Right ventricle myocardium inferior (tissue), 1 donor: ENCODE measurements around the gene SLC16A10. TPM values are rescaled to one million over a fixed set of nuclear protein-coding genes. Genes with fewer than 3 reads are reported as not detected.
"Not testable (repeated sequence)": the region's sequence is repeated elsewhere in the genome, so short reads cannot be mapped to it uniquely, and the experiment has no call there.

Experiments used
- ATAC-seq: fragments of 200-7000 bp; cut with Tn5 transposase; one replicate; pipeline ENCODE4 v1.9.1; 2020; ENCODE audit warnings: mild to moderate bottlenecking, moderate library complexity
- DNase-seq: peaks from one replicate; pipeline ENCODE4 v3.0.0; 2021; ENCODE audit errors: missing footprints
- intact Hi-C: fragments of 100-400 bp; cut with DNase I; formaldehyde crosslinking; loops from one replicate; pipeline ENCODE4 v1.11.0; 2022
- total RNA-seq: library from RNA; stranded (reverse); fragmentation: NEBNext Ultra II Directional; extraction: Animal tissue kit (Norgen Biotek cat#: 25700); gene quantifications from one replicate; pipeline ENCODE4 v1.2.1, GENCODE V29; 2021
- donor health status: DM: no; HTN: yes; CAD: no; lungs with severe emphysema.

Gene SLC16A10
- total RNA-seq, 1 donor from 2014 or later = 12.1 TPM

DNA sequence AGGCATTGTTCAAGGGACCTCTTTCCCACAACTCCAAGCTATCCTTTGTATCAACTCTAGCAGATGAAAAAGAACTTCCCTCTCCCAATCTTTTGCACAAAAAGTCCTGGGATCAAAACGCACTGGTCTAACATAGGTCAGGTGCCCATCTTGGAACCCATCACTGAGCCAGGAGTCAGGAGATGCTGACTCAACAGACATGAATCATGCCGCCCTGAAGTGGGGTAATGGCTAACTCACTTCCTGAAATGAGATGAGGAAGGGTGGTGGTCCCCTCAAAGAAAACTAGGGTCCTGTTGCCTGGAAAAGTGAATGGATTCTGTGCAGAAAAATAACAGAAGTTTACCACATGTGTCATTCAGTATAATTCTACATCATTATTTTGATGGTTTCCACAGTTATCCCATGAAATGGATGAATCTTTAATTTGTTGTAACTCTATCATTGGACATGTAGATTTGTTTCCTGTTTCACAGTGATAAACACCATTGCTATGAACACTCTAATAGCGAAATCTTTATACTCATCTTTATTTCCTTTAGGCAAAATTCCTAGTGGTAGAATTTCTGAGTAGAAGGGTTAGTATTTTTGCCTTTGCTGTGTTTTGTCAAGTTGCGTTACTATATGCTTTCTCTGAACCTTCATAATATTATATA is 151.3 kb downstream of the SLC16A10 start:
- intact Hi-C loops = no loop called here
- ATAC-seq (no peak), DNase-seq (no peak)

DNA sequence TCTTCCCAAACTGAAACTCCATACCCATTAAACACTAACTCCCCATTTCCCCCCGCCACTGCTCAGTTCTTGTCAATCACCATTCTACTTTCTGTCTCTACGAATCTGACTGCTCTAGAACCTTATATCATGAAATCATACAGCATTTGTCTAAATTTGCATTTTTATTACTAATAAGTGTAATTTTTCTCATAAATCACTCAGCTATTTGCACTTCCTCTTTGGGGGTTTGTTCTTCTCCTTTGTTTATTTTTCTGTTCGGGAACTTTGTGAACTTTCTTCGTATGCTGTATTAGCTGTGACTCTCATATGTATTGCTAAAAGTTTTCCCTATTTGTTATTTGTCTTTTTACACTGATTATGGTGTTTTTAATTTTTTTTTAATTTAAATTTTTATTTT is 152.2 kb downstream of the SLC16A10 start:
- DNase-seq (no peak), ATAC-seq (no peak)
- intact Hi-C loops = no loop called here

DNA sequence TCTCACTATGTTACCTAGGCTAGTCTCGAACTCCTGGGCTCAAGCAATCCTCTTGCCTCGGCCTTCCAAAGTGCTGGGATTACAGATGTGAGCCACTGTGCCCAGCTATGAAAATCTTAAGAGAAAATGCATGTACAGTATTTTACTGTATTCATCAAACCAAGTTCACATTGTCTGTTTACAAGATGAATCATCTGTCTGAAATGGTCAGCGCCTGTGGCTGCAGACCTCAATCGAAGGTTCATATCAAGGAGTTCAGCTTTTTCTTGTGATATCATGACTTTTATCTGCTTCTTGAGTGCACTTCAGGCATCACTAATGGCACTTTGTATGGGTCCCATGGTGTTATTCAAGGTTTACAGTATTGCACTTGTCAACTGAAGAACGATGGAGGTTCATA is 155.1 kb downstream of the SLC16A10 start:
- ATAC-seq (no peak), DNase-seq (no peak)
- intact Hi-C loops = no loop called here

DNA sequence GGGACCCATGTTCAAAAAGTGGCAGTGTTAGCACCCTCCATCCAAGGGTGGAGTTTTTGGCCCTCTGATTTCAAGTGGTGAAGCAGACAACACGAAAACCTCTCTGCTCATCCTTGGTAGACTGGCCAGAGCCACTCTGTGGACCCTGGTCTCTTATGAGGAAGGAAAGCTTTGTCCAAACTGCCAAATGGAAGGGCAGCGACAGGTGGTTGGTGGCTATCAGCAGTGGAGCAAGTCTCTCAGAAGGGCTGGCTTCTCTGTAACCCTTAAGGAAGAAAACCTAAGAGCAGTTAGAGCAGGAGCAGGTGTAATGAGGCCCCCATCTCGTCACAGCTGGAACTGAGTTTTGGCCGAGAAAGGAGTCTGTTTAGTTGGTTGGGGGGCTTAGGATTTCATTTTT is 155.8 kb downstream of the SLC16A10 start:
- intact Hi-C loops = no loop called here
- no peak for ATAC-seq
- DNase-seq = no peak

DNA sequence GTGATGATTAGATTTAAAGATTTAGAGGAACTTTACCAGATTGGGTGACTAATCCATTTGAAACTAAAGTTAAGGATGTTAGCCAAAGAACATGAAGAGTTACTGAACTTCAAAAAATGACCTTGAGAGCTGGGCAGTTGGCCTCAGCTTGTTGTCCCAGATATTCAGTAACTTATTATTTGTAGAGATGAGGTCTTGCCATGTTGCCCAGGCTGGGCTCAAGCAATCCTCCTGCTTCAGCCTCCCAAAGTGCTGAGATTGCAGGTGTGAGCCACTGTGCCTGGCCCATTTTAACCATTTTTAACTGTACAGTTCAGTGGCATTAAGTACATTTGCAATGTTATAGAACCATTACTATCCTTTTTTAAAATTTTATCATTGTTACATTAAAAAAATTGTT is 161.5 kb downstream of the SLC16A10 start:
- ATAC-seq (no peak), DNase-seq (no peak)
- intact Hi-C loops = no loop called here

DNA sequence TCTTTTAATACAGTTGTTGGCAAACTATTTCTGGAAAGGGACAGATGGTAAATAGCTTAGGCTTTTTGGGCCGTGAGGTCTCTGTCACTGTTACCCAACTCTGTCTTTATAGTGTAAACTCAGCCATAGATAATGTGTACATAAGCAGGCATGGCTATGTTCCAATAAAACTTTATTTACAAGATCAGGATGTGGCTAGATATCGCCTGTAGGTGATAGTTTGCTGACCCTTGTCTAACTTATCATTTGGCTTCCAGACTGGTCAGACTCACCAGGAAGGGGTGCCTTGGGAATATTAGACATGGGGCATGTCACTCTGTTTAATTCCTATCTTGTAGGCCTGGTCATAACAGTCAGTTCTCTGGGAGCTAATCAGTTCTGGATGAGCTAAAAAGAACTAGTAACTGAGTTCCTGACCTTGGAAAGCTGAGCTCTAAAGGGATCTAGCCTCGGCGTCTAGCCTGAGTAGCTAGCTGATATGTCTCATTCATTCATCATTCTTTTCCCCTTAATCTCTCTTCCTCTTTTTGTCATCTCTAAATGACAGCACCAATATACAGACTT is 163.6 kb downstream of the SLC16A10 start:
- ATAC-seq (no peak), DNase-seq (no peak)
- intact Hi-C loops = loop anchor here (10.0 kb wide), 1 partner anchor 354 kb away; the partner anchor contains the start of gene TRAF3IP2

DNA sequence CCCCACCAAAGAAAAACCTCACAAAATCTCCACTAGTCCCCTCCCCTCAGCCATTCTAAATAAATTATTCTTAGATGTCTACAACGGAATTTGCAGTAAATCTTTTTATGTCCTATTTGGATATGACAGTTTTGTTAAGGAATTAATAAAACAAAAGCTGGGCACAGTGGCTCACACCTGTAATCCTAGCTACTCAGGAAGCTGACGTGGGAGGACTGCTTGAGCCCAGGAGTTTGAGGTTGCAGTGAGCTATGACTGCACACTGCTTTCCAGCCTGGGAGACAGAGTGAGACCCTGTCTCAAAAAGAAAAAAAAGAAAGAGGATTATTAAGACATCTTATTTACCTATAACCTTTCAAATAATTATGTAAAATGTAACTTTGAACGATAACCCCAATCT is 165.4 kb downstream of the SLC16A10 start:
- intact Hi-C loops = loop anchor here (10.0 kb wide), 1 partner anchor 352 kb away; the partner anchor contains the start of gene TRAF3IP2
- ATAC-seq = no peak
- DNase-seq = no peak

DNA sequence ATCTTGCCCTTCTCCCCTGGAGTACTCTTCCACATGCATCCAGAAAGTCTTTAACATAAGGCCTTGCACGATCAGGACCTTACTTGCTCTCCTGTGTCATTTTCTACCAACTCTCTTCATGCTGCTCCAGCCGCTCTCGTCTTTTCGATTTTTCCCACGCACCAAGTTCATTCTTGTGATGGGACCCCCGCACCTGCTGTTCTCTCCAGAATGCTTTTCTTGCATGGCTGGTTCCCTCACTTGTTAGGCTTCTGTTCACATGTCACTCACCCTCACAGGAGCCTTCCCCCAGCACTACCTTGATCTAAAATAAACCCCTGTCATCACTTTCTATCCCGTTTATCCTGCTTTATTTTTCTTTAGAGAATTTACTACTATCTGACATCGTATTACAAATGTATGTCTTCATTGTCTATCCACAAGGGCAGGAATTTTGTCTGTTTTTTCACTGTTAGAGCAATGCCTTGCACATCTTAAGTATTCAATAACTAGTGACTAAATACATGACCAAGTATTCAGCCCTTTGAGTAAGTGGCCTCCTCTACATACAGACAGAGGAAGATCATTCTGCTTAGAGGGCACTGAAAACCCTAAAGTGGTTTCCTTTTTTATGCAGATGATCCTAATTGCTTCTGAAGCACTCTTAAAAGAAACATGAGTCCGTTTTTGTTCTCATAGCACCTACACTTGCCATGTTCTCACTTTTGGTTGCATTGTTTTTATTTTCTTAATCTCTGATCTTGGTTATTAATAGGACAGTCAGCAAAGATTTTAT is 166.9 kb downstream of the SLC16A10 start:
- ATAC-seq = no peak
- intact Hi-C loops = loop anchor here (10.0 kb wide), 1 partner anchor 351 kb away; the partner anchor contains the start of gene TRAF3IP2
- no peak for DNase-seq

DNA sequence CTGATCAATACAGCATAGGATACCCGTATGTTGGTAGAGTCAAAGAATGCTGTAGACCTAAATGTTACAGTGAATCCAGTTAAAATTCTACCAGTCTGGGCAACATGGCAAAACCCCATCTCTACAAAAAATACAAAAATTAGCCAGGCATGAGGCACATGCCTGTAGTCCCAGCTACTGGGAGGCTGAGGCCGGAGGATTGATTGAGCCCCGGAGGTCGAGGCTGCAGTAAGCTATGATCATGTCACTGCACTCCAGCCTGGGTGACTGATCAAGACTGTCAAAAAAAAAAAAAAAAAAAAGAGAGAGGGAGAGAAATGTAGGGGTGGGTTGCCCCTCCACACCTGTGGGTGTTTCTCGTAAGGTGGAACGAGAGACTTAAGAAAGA is 167.5 kb downstream of the SLC16A10 start:
- no peak for ATAC-seq
- no peak for DNase-seq
- intact Hi-C loops = loop anchor here (5.0 to 10.0 kb wide), 4 partner anchors 228 to 788 kb away; partner anchors contain the start of genes REV3L and TRAF3IP2

DNA sequence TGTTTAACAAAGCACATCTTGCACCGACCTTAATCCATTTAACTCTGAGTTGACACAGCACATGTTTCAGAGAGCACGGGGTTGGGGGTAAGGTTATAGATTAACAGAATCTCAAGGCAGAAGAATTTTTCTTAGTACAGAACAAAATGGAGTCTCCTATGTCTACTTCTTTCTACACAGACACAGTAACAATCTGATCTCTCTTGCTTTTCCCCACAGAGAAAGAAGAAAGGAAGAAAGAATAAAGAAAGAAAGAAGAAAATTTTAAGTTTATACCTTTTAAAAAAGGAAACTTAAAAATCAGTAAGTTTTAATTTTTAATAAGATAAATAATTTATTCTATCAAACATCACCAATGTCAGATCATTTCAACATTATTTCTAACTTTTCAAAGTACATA is 168.5 kb downstream of the SLC16A10 start:
- not testable (repeated sequence) for DNase-seq, ATAC-seq
- intact Hi-C loops = loop anchor here (5.0 to 10.0 kb wide), 4 partner anchors 226 to 786 kb away; partner anchors contain the start of genes REV3L and TRAF3IP2

DNA sequence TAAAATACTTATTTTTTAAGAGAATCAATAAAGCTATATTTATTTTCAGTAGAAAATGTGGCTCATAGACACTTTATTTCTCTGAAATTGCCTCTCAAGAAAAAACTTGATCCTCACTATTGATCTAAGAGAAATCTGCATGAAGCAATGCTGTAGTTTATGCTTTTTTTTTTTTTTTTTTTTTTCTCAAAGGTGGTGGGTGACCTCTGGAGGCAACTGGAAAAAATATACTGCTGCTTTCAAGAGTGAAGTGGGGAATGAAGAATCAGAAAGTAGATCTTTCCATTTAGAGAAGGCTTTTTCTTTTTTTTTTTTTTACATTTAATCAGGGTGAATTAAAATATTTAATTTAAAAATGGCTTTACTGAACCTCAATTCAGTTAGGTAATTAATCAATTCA is 169.3 kb downstream of the SLC16A10 start:
- ATAC-seq (no peak), DNase-seq (no peak)
- intact Hi-C loops = loop anchor here (5.0 to 10.0 kb wide), 4 partner anchors 226 to 786 kb away; partner anchors contain the start of genes REV3L and TRAF3IP2

DNA sequence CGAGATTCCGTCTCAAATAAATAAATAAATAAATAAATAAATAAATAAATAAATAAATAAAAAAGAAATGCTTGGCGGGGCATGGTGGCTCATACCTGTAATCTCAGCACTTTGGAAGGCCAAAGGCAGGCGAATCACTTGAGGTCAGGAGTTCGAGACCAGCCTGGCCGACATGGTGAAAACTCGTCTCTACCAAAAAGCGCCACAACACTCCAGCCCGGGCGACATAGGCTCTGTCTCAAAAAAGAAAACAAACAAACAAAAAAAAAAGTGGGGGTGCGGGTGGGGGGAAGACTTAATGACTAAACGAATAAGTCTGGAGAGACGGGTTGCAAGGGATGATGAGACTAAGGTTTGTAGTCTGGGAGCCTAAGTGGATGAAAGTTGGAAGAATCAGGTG is 170.7 kb downstream of the SLC16A10 start:
- intact Hi-C loops = loop anchor here (2.0 to 10.0 kb wide), 5 partner anchors 224 to 784 kb away; partner anchors contain the start of genes REV3L and TRAF3IP2
- no peak for ATAC-seq
- no peak for DNase-seq

DNA sequence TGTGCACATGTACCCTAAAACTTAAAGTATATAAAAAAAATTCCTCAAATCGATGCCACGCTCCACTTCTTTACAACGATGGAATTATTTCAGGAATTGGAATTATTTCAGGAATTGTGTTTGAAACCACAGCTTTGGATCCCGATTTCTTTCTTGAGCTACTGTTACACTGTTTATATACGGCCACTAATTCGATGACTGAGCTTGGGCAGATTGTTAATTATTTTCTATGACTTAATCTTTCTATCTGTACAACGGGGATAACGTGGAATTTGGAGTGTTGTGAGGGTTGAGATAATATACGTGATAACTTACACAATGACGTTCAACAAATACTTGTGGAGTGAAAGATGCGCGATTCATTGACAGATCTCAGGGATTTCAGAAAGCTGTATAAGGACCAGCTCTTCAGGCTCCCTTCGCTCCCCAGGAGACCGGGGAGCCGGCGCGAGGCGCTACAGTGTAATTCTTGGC is 171.3 kb downstream of the SLC16A10 start:
- no peak for DNase-seq
- no peak for ATAC-seq
- intact Hi-C loops = loop anchor here (2.0 to 10.0 kb wide), 5 partner anchors 224 to 784 kb away; partner anchors contain the start of genes REV3L and TRAF3IP2

DNA sequence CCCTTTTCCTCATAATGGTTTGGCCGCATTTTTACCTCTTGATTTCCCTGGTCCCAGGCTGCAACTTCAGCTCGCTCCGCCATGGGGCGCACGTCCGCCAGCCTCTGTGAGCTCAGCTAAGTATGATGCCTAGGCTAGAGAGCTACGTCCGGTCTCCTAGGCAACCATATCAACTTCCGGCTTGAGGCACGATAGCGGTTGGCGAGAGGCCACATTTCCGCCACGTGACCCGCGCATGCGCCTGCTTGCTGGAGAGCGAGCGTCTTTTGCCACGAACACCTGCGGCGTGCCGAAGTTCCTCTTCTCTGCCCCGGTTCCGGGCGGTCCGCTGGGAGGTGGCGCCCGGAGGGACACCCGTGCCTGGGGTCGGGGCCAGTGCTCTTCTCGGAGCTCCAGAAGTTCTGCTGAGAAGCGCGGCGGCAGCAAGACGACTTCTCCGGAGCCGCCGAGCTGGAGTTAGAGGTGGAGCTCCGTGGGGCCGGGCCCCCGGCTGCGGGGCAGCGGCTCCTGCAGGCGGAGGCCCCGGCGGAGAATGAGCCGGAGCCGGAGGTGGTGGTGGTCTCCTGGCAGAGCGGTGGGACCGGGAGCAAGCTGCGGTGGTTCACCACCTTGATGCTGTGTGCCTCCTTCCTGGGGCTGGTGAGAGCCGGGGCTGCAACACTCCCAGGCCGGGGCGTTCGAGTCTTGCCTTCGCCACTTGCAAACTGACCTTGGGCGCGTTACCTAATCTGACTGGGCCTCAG is 172.0 kb downstream of the SLC16A10 start:
- intact Hi-C loops = loop anchor here (2.0 to 10.0 kb wide), 5 partner anchors 223 to 783 kb away; partner anchors contain the start of genes REV3L and TRAF3IP2
- DNase-seq (peak; percentile 99), ATAC-seq (peak; percentile 99)

DNA sequence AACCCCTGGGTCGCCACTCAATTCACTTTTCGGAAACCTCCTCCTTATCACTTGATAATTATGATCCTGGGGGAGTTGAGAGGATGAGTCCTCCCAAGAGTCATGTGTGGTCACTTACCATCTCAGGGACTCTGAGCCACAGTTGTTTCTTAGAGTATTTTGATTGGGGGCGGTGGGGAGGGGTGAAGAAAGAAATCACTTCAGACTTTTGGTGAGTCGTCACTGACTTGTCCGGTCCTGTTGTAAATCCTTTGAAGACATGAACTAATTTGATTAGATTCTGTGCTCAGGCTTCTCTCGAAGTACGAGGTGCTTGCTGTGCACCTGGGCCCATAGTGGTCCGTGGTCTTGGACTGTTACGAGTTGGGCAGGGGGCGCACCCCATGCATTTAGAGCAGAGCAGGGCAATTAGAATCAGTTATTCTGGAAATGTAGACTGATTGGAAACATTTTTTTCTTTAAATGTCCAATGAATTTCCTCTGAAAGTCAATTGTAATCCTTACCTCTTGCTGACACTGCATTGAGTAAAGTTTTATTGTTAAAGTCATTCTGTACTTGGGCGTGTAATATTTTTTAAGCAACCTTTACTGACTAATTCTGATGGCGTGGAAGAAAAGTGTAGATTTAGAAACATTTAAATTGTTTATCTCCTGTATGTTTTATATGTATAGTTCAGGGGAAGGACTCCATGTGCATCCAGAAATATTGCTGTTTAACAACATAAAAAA is 173.4 kb downstream of the SLC16A10 start:
- DNase-seq = no peak
- no peak for ATAC-seq
- intact Hi-C loops = no loop called here

DNA sequence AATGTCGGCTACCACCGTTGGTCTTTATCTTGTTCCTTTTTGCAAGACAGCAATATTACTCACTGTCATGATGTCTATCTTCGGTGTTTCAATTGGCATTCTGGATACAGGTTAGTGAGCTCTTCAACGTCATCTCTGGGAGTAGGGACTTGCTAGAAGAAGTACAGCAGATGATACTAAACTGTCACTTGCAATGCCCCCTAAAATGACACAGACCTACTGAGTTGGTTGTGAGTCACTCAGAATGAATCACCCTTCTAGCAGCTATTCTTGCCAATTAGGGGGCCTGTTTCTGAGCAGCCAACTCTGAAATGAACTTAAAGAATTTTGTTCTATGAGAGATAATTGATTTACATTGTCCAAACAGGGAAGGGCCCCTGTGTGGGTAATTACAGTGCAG is 176.5 kb downstream of the SLC16A10 start:
- intact Hi-C loops = no loop called here
- no peak for ATAC-seq
- DNase-seq = no peak

DNA sequence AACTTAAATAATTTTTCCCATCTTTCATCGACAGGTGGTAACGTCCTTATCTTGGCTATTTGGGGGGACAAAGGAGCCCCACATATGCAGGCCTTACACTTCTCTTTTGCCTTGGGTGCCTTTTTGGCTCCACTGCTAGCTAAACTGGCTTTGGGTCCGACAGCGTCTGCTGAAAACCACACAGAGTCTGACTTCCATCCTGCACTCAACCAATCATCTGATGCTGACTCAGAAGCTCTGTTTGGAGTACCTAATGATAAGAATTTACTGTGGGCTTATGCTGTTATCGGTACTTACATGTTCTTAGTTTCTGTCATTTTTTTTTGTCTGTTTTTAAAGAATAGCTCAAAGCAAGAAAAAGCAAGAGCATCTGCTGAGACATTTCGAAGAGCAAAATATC is 178.5 kb downstream of the SLC16A10 start:
- DNase-seq (no peak), ATAC-seq (no peak)
- intact Hi-C loops = no loop called here

DNA sequence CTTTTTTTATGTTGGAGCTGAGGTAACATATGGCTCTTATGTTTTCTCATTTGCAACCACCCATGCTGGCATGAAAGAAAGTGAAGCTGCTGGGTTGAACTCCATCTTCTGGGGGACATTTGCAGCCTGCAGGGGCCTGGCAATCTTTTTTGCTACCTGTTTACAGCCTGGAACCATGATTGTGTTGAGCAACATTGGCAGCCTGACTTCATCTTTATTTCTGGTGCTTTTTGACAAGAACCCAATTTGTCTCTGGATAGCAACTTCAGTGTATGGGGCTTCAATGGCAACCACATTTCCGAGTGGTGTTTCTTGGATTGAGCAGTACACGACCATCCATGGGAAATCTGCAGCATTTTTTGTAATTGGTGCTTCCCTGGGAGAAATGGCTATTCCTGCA is 179.0 kb downstream of the SLC16A10 start:
- DNase-seq (no peak), ATAC-seq (no peak)
- intact Hi-C loops = no loop called here
